Measurements from ENCODE around the gene HERC3. TPM values are rescaled to one million over a fixed set of nuclear protein-coding genes. Genes with fewer than 3 reads are reported as not detected.

The HERC3 gene
- total and polyA plus RNA-seq, 2 donors from 2014 or later, result 6.3 to 58.4 TPM

GRCh38 chr4:88729146-88729760 lies 137.0 kb downstream of the HERC3 start:
- Histone ChIP-seq H3K27me3 (ENCODE audit: control insufficient read depth, insufficient read depth, low read length) (no peaks in the 10 kb centered on the region), H3K9me3 (ENCODE audit: control insufficient read depth in 2 of 3, insufficient read depth in 1 of 3, low read length in 3 of 3) (no peaks in the 10 kb centered on the region), H3K4me3 (ENCODE audit: low read length in 3 of 3) (no peak overlapping the region), H3K36me3 (ENCODE audit: control insufficient read depth in 2 of 3, insufficient read depth in 3 of 3, low read length in 3 of 3) (peaks cover 4 to 46% (median 26%) of the 10 kb centered on the region in 3 donors), H3K9ac (ENCODE audit: low read length in 3 of 3) (no peak overlapping the region), H3K4me1 (ENCODE audit: control insufficient read depth in 2 of 3, insufficient read depth in 2 of 3, low read depth in 1 of 3, low read length in 3 of 3) (no peaks in the 10 kb centered on the region), H3K27ac (ENCODE audit: low read depth in 2 of 2, low read length in 2 of 2) (no peak overlapping the region)
- no peak for TF ChIP-seq CTCF (IDR thresholded peaks at IDR 0.05; ENCODE audit: borderline replicate concordance, extremely low read depth, insufficient read depth)
- DNase-seq (no peak), FAIRE-seq (no peak)
- intact Hi-C loops (cut with DNase I), result no loop called here

GRCh38 chr4:88730811-88731210 lies 138.5 kb downstream of the HERC3 start:
- FAIRE-seq (no peak), DNase-seq (no peak)
- peaks cover 0 to 3% (median 0%) of the 10 kb centered on the region in 3 donors for H3K4me1 ChIP-seq (ENCODE audit: control insufficient read depth in 2 of 3, insufficient read depth in 2 of 3, low read depth in 1 of 3, low read length in 3 of 3)
- H3K9ac ChIP-seq (ENCODE audit: low read length in 3 of 3), result no peak overlapping the region
- H3K27me3 ChIP-seq (ENCODE audit: control insufficient read depth, insufficient read depth, low read length), result no peaks in the 10 kb centered on the region
- no peaks in the 10 kb centered on the region for H3K9me3 ChIP-seq (ENCODE audit: control insufficient read depth in 2 of 3, insufficient read depth in 1 of 3, low read length in 3 of 3)
- no peak overlapping the region for H3K27ac ChIP-seq (ENCODE audit: low read depth in 2 of 2, low read length in 2 of 2)
- TF ChIP-seq CTCF (IDR thresholded peaks at IDR 0.05; ENCODE audit: borderline replicate concordance, extremely low read depth, insufficient read depth), result no peak
- intact Hi-C loops (cut with DNase I), result no loop called here
- H3K36me3 ChIP-seq (ENCODE audit: control insufficient read depth in 2 of 3, insufficient read depth in 3 of 3, low read length in 3 of 3), result peaks cover 6 to 43% (median 28%) of the 10 kb centered on the region in 3 donors
- no peak overlapping the region for H3K4me3 ChIP-seq (ENCODE audit: low read length in 3 of 3)

- Histone ChIP-seq H3K9ac (ENCODE audit: low read length in 3 of 3) (no peak overlapping the region), H3K9me3 (ENCODE audit: control insufficient read depth in 2 of 3, insufficient read depth in 1 of 3, low read length in 3 of 3) (no peaks in the 10 kb centered on the region), H3K36me3 (ENCODE audit: control insufficient read depth in 2 of 3, insufficient read depth in 3 of 3, low read length in 3 of 3) (peaks cover 6 to 38% (median 25%) of the 10 kb centered on the region in 3 donors), H3K4me1 (ENCODE audit: control insufficient read depth in 2 of 3, insufficient read depth in 2 of 3, low read depth in 1 of 3, low read length in 3 of 3) (peaks cover 0 to 8% (median 0%) of the 10 kb centered on the region in 3 donors), H3K4me3 (ENCODE audit: low read length in 3 of 3) (no peak overlapping the region), H3K27ac (ENCODE audit: low read depth in 2 of 2, low read length in 2 of 2) (no peak overlapping the region), H3K27me3 (ENCODE audit: control insufficient read depth, insufficient read depth, low read length) (no peaks in the 10 kb centered on the region)
- intact Hi-C loops (cut with DNase I), result no loop called here
- no peak for FAIRE-seq
- TF ChIP-seq CTCF (IDR thresholded peaks at IDR 0.05; ENCODE audit: borderline replicate concordance, extremely low read depth, insufficient read depth), result no peak
- DNase-seq, result no peak
Measured at GRCh38 chr4:88731381-88731780, 139.1 kb downstream of the HERC3 start.

All from kidney (tissue), 14 donors.